Esophagus mucosa (tissue), 1 donor: ENCODE data around the gene ADAM19. TPM values are rescaled to one million over a fixed set of nuclear protein-coding genes. Genes with fewer than 3 reads are reported as not detected.
"Not testable (repeated sequence)": the region's sequence is repeated elsewhere in the genome, so short reads cannot be mapped to it uniquely, and the experiment has no call there.

Experiments
- ATAC-seq: fragments of 200-7000 bp; cut with Tn5 transposase; one replicate; pipeline ENCODE4 v1.9.1; 2020
- total RNA-seq: library from RNA; stranded (reverse); gene quantifications from one replicate; pipeline ENCODE4 v1.2.4, GENCODE V29; 2023
- donor health status: DM: yes; HTN: yes; CAD: no.

Gene ADAM19
- total RNA-seq, 1 donor from 2014 or later: 2.2 TPM

GRCh38 chr5:157459715-157460599 is 115.6 kb downstream of the ADAM19 start, which contains the start of gene NIPAL4:
TSS of gene NIPAL4 (plus strand) at chr5:157460213. CDS start at chr5:157460321, 108 bp downstream.
- ATAC-seq: peak; percentile 63

GRCh38 chr5:157458835-157459234 is 116.7 kb downstream of the ADAM19 start:
- no peak for ATAC-seq

DNA sequence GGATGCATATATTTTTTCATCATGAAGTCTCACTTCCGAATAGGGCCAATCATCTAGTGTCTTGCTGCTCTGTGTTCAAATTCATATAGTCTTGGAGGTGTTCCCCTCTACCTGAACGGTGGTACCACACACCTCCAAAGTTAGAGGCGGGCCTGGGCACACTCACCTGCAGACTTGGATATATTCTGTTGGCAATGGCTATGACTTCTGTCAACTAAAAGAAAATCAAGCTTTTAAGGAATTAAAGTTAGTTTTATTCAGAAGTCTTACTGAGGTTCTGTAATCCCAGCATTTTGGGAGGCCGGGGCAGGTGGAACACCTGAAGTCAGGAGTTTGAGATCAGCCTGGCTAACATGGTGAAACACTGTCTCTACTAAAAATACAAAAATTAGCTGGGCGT is 118.2 kb downstream of the ADAM19 start:
- no peak for ATAC-seq

DNA sequence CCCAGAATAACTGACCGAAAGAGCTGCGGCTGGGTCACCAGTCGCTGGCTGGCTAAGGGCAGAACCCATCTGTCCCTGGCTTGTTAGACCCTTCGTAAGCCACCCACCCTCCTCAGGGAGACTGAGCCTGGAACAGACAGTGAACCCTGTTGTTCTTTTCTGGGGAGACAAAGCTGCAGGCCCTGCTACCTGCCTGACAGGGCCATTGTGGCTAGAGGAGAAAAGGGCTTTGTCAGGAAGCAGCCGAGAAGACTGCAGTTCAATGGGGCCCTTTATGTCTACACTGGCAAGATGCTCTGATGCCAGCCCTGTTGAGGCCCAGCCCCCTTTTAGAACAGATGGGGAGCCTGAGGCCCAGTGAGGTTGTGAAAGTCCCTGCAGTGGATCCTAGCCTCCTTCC is 119.3 kb downstream of the ADAM19 start:
- no peak for ATAC-seq

GRCh38 chr5:157455057-157455456 is 120.5 kb downstream of the ADAM19 start:
- ATAC-seq: no peak

- peak; percentile 51 for ATAC-seq
Measured at GRCh38 chr5:157454273-157454672, 121.3 kb downstream of the ADAM19 start.

DNA sequence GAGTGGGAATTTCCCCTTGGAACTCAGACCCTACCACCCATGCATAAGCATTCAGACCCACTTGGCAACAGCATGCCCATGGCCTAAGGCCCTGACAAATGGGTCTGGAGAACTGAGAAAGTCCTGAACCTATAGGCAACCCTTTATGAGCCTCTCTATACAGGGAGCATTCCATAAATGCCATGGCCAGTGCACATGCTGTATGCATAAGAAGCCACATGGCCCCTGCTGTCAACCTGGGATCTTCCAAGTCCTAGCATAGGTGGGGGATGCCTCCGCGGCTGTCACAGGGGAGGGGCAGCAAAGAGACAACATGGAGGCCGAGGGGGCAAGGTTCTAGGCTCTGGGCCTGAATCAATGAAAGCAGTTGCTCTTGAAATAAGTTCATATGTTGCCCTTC is 123.8 kb downstream of the ADAM19 start:
- no peak for ATAC-seq

DNA sequence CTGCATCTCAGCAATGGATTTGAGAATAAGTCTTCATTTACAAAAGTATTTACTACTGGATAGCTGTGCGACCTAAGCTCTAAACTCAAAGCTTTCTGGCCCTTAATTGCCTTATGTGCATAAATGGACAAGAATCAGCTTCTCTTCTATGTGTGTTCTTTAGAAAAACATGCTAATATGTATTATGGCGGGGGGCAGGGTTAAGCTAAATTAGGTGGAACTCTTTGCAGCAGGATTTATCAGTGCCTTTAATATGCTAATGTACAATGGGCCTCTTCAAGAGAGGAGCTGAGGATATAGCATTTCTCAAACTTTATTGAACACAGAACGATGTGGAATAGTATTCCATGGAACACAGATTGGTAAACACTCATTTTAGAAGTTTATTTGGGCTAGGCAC is 125.6 kb downstream of the ADAM19 start:
- no peak for ATAC-seq

DNA sequence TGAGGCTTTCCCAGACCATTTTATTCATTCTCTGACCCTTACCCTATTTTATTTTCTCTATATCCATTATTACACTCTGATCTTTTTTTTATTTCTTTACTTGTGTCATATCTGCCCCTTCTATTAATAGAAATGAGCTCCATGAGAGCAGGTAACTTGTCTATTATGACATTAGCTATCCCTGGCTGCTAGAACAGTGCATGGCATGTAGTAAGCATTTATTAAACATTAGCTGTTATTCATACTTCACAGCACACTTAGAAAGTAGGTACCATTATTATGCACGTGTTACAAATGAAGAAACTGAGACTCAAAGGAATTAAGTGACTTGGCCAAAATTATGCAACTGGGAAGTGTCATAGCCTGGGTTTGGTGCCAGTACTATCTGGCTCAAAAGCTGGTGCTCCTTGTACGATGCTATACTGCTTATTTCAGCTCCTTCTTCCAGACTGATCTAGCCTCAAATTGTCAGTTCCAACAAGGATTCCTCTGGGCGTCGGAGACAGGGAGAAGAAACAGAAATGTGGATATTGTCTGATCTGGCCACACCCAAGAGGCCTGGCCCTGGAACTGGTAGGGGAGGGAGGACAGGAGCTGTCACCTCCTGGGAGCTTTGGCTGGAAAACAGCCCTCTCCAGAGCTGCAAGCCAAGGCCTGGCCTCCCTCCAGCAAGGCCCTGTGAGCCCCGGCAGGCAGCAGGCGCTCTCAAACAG is 126.4 kb downstream of the ADAM19 start:
- ATAC-seq: peak; percentile 71

GRCh38 chr5:157447201-157447637 is 128.4 kb downstream of the ADAM19 start:
- ATAC-seq: peak; percentile 83

- no peak for ATAC-seq
Measured at GRCh38 chr5:157446412-157446935, 129.1 kb downstream of the ADAM19 start.

GRCh38 chr5:157445745-157446411 is 129.7 kb downstream of the ADAM19 start:
- ATAC-seq: no peak

GRCh38 chr5:157444224-157444623 is 131.4 kb downstream of the ADAM19 start:
- no peak for ATAC-seq

- no peak for ATAC-seq
Measured at GRCh38 chr5:157443041-157443549, 132.5 kb downstream of the ADAM19 start.

DNA sequence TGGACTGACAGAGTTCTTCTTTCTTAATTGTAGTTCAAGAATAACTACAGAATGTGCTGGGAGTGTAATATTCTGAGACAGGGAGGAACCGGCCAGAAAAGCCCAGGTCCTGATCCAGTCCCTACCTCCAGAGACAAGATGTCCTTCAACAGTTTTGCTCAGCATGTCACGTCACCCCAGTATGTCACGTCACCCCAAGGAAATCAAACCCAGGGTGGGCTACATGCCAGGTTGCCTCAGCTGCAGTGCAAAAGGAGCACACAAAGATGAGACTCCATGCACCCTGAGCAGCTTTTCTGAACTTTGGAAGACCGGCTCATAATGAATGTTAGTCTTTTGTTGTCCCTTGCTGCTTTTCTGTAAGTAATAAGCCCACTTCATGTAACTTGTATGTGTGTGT is 141.5 kb downstream of the ADAM19 start:
- ATAC-seq: no peak

DNA sequence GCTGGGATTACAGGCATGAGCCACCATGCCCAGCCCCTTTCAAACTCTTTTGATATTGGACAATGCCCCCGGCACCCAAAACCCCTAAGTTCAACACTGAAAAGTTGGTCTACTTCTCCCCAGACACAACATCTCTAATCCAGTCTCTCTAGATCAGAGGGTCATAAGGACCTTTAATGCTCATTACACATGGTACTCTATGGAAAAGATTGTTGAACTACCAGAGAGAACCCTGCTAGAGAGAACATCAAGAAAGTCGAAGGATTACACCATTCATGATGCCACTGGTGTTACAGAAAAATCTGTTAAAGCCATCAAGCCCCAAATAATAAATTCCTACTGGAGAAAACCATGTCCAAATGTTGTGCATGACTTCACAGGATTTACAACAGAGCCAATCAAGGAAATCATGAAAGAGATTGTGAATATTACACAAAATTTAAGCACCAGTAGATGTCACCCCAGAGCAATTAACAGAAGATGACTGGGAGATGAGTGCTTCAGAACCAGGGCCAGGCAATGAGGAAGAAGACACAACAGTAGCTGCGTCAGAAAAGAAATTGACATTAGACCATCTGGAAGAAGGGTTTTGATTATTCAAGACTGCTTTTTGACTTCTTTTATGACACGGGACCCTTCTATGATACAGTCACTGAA is 143.9 kb downstream of the ADAM19 start:
- ATAC-seq: peak; percentile 82

DNA sequence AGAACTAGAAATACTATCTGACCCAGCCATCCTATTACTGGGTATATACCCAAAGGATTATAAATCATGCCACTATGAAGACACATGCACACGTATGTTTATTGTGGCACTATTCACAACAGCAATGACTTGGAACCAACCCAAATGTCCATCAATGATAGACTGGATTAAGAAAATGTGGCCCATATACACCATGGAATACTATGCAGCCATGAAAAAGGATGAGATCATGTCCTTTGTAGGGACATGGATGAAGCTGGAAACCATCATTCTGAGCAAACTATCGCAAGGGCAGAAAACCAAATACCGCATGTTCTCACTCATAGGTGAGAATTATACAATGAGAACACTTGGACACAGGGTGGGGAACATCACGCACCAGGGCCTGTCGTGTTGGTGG is 145.7 kb downstream of the ADAM19 start:
- ATAC-seq: not testable (repeated sequence)

Other genes starting within 250 kb of the ADAM19 start
- 31.2 TPM for gene NIPAL4, start 115.6 kb downstream of the ADAM19 start, total RNA-seq
- gene SOX30, start 76.7 kb upstream of the ADAM19 start, total RNA-seq: not detected
- not detected for gene C5orf52, start 95.8 kb upstream of the ADAM19 start, total RNA-seq
- 10.6 TPM for gene THG1L, start 155.6 kb upstream of the ADAM19 start, total RNA-seq
- gene LSM11, start 167.9 kb upstream of the ADAM19 start, total RNA-seq: 2.0 TPM